ENCODE data around the gene PCDHGA6. TPM values are rescaled to one million over a fixed set of nuclear protein-coding genes. Genes with fewer than 3 reads are reported as not detected.
A peak's percentile ranks its signal among the peaks of the same experiment; 100 is the strongest.
"Not testable (repeated sequence)": the region's sequence is repeated elsewhere in the genome, so short reads cannot be mapped to it uniquely, and the experiment has no call there.

PCDHGA6 gene
- total RNA-seq, 1 experiment from 2014 or later: 5.8 TPM

- DNase-seq, H3K4me1 ChIP-seq, H3K27ac ChIP-seq, H3K4me3 ChIP-seq, H3K27me3 ChIP-seq: not testable (repeated sequence)
- Histone ChIP-seq H3K36me3 (peaks cover 18% of the 10 kb centered on the region), H3K9me3 (replicated peaks) (peaks cover 17% of the 10 kb centered on the region)
These were observed 41.6 kb downstream of the PCDHGA6 start for GRCh38 chr5:141415275-141415618.

GRCh38 chr5:141417494-141418172, 43.9 kb downstream of the PCDHGA6 start, which contains the start of gene PCDHGB7:
TSS of gene PCDHGB7 (plus strand) at chr5:141417677. CDS start at chr5:141417860, 183 bp downstream.
- peaks cover 20% of the 10 kb centered on the region; the same call in 1 of the 2 replicates for H3K36me3 ChIP-seq
- peak in 1 of 2 experiments; percentile 15 for DNase-seq
- H3K27ac ChIP-seq, H3K27me3 ChIP-seq, H3K4me3 ChIP-seq, H3K4me1 ChIP-seq: not testable (repeated sequence)
- H3K9me3 ChIP-seq (replicated peaks): peaks cover 16% of the 10 kb centered on the region

DNA sequence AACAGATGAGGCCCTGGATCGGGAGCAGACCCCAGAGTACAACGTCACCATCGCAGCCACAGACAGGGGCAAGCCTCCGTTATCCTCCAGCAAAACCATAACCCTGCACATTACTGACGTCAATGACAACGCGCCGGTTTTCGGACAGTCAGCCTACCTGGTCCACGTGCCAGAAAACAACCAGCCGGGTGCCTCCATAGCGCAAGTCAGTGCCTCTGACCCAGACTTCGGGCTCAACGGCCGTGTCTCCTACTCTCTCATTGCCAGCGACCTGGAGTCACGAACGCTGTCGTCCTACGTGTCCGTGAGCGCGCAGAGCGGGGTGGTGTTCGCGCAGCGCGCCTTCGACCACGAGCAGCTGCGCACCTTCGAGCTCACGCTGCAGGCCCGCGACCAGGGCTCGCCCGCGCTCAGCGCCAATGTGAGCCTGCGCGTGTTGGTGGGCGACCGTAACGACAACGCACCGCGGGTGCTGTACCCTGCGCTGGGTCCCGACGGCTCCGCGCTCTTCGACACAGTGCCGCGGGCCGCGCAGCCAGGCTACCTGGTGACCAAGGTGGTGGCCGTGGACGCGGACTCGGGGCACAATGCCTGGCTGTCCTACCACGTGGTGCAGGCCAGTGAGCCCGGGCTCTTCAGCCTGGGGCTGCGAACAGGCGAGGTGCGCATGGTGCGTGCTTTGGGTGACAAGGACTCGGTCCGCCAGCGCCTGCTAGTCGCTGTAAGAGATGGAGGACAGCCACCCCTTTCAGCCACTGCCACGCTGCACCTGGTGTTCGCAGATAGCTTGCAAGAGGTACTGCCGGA, 45.6 kb downstream of the PCDHGA6 start:
- Histone ChIP-seq H3K36me3 (peaks cover 17% of the 10 kb centered on the region; the same call in 1 of the 2 replicates), H3K4me3 (no peak overlapping the region)

GRCh38 chr5:141420855-141421488, 47.3 kb downstream of the PCDHGA6 start, which contains the start of gene PCDHGA11:
TSS of gene PCDHGA11 (plus strand) at chr5:141421051. CDS start at chr5:141421228, 177 bp downstream.
- peak in 1 of 2 experiments; percentile 4 for DNase-seq

More for the DNA sequence above, 45.6 kb downstream of the PCDHGA6 start:
- H3K27ac ChIP-seq: no peak overlapping the region
- no peaks in the 10 kb centered on the region for H3K4me1 ChIP-seq
- peaks cover 16% of the 10 kb centered on the region for H3K9me3 ChIP-seq (replicated peaks)
- H3K27me3 ChIP-seq: no peaks in the 10 kb centered on the region
- no peak for DNase-seq

DNA sequence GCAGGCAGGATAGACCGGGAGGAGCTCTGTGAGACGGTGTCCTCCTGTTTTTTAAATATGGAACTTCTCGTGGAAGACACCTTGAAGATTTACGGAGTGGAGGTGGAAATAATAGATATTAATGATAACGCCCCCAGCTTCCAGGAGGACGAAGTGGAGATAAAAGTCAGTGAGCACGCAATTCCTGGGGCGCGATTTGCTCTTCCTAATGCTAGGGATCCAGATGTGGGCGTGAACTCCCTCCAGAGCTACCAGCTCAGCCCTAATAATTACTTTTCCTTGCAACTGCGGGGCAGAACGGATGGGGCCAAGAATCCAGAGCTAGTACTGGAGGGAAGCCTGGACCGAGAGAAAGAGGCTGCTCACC, 47.8 kb downstream of the PCDHGA6 start:
- no peak overlapping the region for H3K27ac ChIP-seq
- H3K36me3 ChIP-seq: peaks cover 18% of the 10 kb centered on the region
- no peaks in the 10 kb centered on the region for H3K4me1 ChIP-seq
- no peaks in the 10 kb centered on the region for H3K27me3 ChIP-seq
- peaks cover 9% of the 10 kb centered on the region for H3K9me3 ChIP-seq (replicated peaks)
- no peak overlapping the region for H3K4me3 ChIP-seq
- no peak for DNase-seq

More at GRCh38 chr5:141420855-141421488, 47.3 kb downstream of the PCDHGA6 start, which contains the start of gene PCDHGA11:
- peaks cover 12% of the 10 kb centered on the region for H3K9me3 ChIP-seq (replicated peaks)
- no peak within 1 kb of the TSS for H3K27ac ChIP-seq
- no peaks in the 10 kb centered on the region for H3K4me1 ChIP-seq
- no peaks in the 10 kb centered on the region for H3K27me3 ChIP-seq
- H3K36me3 ChIP-seq: peaks cover 18% of the 10 kb centered on the region
- no peak within 1 kb of the TSS for H3K4me3 ChIP-seq

- H3K36me3 ChIP-seq: peaks cover 16% of the 10 kb centered on the region
- no peaks in the 10 kb centered on the region for H3K27me3 ChIP-seq
- H3K9me3 ChIP-seq (replicated peaks): peaks cover 4% of the 10 kb centered on the region
- H3K4me3 ChIP-seq: no peak overlapping the region
- no peaks in the 10 kb centered on the region for H3K4me1 ChIP-seq
- DNase-seq: no peak
- no peak overlapping the region for H3K27ac ChIP-seq
These were observed 49.1 kb downstream of the PCDHGA6 start for GRCh38 chr5:141422742-141423291.

GRCh38 chr5:141427783-141428426, 54.2 kb downstream of the PCDHGA6 start:
- H3K27ac ChIP-seq: no peak overlapping the region
- no peaks in the 10 kb centered on the region for H3K27me3 ChIP-seq
- DNase-seq: no peak
- no peaks in the 10 kb centered on the region for H3K4me1 ChIP-seq
- H3K4me3 ChIP-seq: no peak overlapping the region
- peaks cover 3% of the 10 kb centered on the region; the same call in 1 of the 2 replicates for H3K9me3 ChIP-seq (replicated peaks)
- H3K36me3 ChIP-seq: peaks cover 22% of the 10 kb centered on the region

Other genes starting within 250 kb of the PCDHGA6 start
- gene PCDHB5, start 238.7 kb upstream of the PCDHGA6 start, total RNA-seq (2014; rRNA removed; shearing (Covaris generic)): 20.4 and 23.8 TPM in 2 replicates
- gene PCDHB6, start 223.8 kb upstream of the PCDHGA6 start, total RNA-seq (2014; rRNA removed; shearing (Covaris generic)): 0.15 and 0.26 TPM in 2 replicates
- 1.1 and 1.3 TPM in 2 replicates for gene PCDHB7, start 201.2 kb upstream of the PCDHGA6 start, total RNA-seq (2014; rRNA removed; shearing (Covaris generic))
- gene PCDHB8, start 196.1 kb upstream of the PCDHGA6 start, total RNA-seq (2014; rRNA removed; shearing (Covaris generic)): 17.8 and 18.6 TPM in 2 replicates
- gene PCDHB16, start 191.5 kb upstream of the PCDHGA6 start, total RNA-seq (2014; rRNA removed; shearing (Covaris generic)): 5.6 and 6.8 TPM in 2 replicates
- 4.9 and 5.1 TPM in 2 replicates for gene PCDHB9, start 186.7 kb upstream of the PCDHGA6 start, total RNA-seq (2014; rRNA removed; shearing (Covaris generic))
- gene PCDHB10, start 181.5 kb upstream of the PCDHGA6 start, total RNA-seq (2014; rRNA removed; shearing (Covaris generic)): 9.7 and 9.8 TPM in 2 replicates
- 8.9 and 9.8 TPM in 2 replicates for gene PCDHB11, start 174.3 kb upstream of the PCDHGA6 start, total RNA-seq (2014; rRNA removed; shearing (Covaris generic))
- 4.5 and 4.7 TPM in 2 replicates for gene PCDHB12, start 165.2 kb upstream of the PCDHGA6 start, total RNA-seq (2014; rRNA removed; shearing (Covaris generic))
- gene PCDHB13, start 160.0 kb upstream of the PCDHGA6 start, total RNA-seq (2014; rRNA removed; shearing (Covaris generic)): 3.0 and 3.2 TPM in 2 replicates
- 10.9 and 11.2 TPM in 2 replicates for gene PCDHB14, start 150.5 kb upstream of the PCDHGA6 start, total RNA-seq (2014; rRNA removed; shearing (Covaris generic))
- gene PCDHB15, start 128.5 kb upstream of the PCDHGA6 start, total RNA-seq (2014; rRNA removed; shearing (Covaris generic)): 0.86 and 0.91 TPM in 2 replicates
- gene SLC25A2, start 69.8 kb upstream of the PCDHGA6 start, total RNA-seq (2014; rRNA removed; shearing (Covaris generic)): 0.08 TPM in 1 of 2 replicates, not detected in the other
- gene TAF7, start 53.1 kb upstream of the PCDHGA6 start, total RNA-seq (2014; rRNA removed; shearing (Covaris generic)): 115 and 130 TPM in 2 replicates
- 3.5 and 3.6 TPM in 2 replicates for gene PCDHGA1, start 43.4 kb upstream of the PCDHGA6 start, total RNA-seq (2014; rRNA removed; shearing (Covaris generic))
- gene PCDHGA2, start 35.1 kb upstream of the PCDHGA6 start, total RNA-seq (2014; rRNA removed; shearing (Covaris generic)): 0.71 and 1.0 TPM in 2 replicates
- 0.56 and 0.67 TPM in 2 replicates for gene PCDHGA3, start 30.1 kb upstream of the PCDHGA6 start, total RNA-seq (2014; rRNA removed; shearing (Covaris generic))
- 21.1 and 23.4 TPM in 2 replicates for gene PCDHGB1, start 23.8 kb upstream of the PCDHGA6 start, total RNA-seq (2014; rRNA removed; shearing (Covaris generic))
- 12.9 and 14.7 TPM in 2 replicates for gene PCDHGA4, start 18.9 kb upstream of the PCDHGA6 start, total RNA-seq (2014; rRNA removed; shearing (Covaris generic))
- gene PCDHGB2, start 13.9 kb upstream of the PCDHGA6 start, total RNA-seq (2014; rRNA removed; shearing (Covaris generic)): 8.9 and 9.8 TPM in 2 replicates
- 4.7 and 6.9 TPM in 2 replicates for gene PCDHGA5, start 9.7 kb upstream of the PCDHGA6 start, total RNA-seq (2014; rRNA removed; shearing (Covaris generic))
- 5.2 and 7.4 TPM in 2 replicates for gene PCDHGB3, start 3.6 kb upstream of the PCDHGA6 start, total RNA-seq (2014; rRNA removed; shearing (Covaris generic))
- 3.6 and 4.7 TPM in 2 replicates for gene PCDHGA7, start 8.9 kb downstream of the PCDHGA6 start, total RNA-seq (2014; rRNA removed; shearing (Covaris generic))
- 1.7 and 3.1 TPM in 2 replicates for gene PCDHGB4, start 13.8 kb downstream of the PCDHGA6 start, total RNA-seq (2014; rRNA removed; shearing (Covaris generic))
- 3.3 and 3.4 TPM in 2 replicates for gene PCDHGA8, start 18.7 kb downstream of the PCDHGA6 start, total RNA-seq (2014; rRNA removed; shearing (Covaris generic))
- 1.6 and 2.2 TPM in 2 replicates for gene PCDHGB5, start 24.1 kb downstream of the PCDHGA6 start, total RNA-seq (2014; rRNA removed; shearing (Covaris generic))
- 1.8 and 2.3 TPM in 2 replicates for gene PCDHGA9, start 28.9 kb downstream of the PCDHGA6 start, total RNA-seq (2014; rRNA removed; shearing (Covaris generic))
- gene PCDHGB6, start 34.1 kb downstream of the PCDHGA6 start, total RNA-seq (2014; rRNA removed; shearing (Covaris generic)): 1.4 and 2.6 TPM in 2 replicates
- gene PCDHGA10, start 39.1 kb downstream of the PCDHGA6 start, total RNA-seq (2014; rRNA removed; shearing (Covaris generic)): 1.3 and 1.6 TPM in 2 replicates
- gene PCDHGB7, start 43.8 kb downstream of the PCDHGA6 start, total RNA-seq (2014; rRNA removed; shearing (Covaris generic)): 0.91 and 1.8 TPM in 2 replicates
- 1.3 and 1.4 TPM in 2 replicates for gene PCDHGA11, start 47.2 kb downstream of the PCDHGA6 start, total RNA-seq (2014; rRNA removed; shearing (Covaris generic))
- gene PCDHGA12, start 56.6 kb downstream of the PCDHGA6 start, total RNA-seq (2014; rRNA removed; shearing (Covaris generic)): 1.2 and 1.4 TPM in 2 replicates
- gene PCDHGC3, start 102.1 kb downstream of the PCDHGA6 start, total RNA-seq (2014; rRNA removed; shearing (Covaris generic)): 105 and 109 TPM in 2 replicates
- gene PCDHGC4, start 111.1 kb downstream of the PCDHGA6 start, total RNA-seq (2014; rRNA removed; shearing (Covaris generic)): 3.4 and 3.6 TPM in 2 replicates
- 1.3 and 2.8 TPM in 2 replicates for gene PCDHGC5, start 115.2 kb downstream of the PCDHGA6 start, total RNA-seq (2014; rRNA removed; shearing (Covaris generic))
- 54.4 and 56.2 TPM in 2 replicates for gene DIAPH1, start 245.1 kb downstream of the PCDHGA6 start, total RNA-seq (2014; rRNA removed; shearing (Covaris generic))